ENCODE measurements around the gene BICDL1. TPM values are rescaled to one million over a fixed set of nuclear protein-coding genes. Genes with fewer than 3 reads are reported as not detected.

The BICDL1 gene
- total RNA-seq, 1 experiment from 2014 or later = 22.2 TPM

DNA sequence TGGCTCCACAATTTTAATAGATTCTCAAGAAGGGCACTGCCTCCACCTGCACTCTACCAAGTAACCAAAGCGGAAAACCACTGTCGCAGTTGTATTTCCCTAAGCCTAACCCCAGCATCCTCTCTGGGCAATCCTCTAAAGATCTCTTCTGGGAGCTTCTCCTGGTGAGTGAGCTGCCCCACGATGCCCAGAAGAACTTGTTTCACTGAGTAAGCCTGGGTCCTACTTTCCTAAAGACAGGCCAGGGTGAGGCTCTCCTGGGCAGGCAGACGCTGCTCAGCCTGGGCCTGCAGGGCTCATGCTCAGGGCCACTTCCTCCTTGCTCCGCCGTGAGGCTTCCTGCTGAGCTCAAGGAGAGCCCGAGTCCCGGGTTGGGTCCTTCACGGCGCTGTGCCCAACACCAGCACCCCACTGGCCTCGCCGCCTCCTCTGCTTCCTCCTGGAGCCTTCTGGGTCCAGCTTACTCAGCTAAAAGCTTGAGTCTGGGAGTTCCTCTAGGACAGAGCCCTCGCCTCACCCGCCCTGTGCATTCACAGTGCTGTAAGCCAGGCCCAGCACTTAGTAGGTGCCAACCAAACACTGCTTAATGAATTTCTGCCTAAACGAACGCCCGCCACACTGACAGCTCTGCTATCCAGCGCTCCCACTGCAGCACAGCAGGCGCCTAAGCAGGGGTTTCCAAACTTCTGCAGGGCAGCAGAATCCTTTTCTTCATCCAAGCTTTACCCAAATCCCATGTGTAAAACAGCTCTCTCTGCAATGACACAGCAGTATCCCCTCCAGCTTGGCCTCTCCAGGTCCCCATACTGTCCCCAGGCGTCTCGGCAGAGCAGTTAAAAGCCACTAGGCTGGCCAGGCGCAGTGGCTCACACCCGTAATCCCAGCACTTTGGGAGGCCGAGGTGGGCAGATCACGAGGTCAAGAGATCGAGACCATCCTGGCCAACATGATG lies 121.8 kb downstream of the BICDL1 start:
- Histone ChIP-seq H3K27ac (ENCODE audit: low read length) (peak overlapping the region; percentile 18; the same call in 1 of the 2 replicates), H3K4me1 (ENCODE audit: control insufficient read depth, insufficient read depth, low read length) (peaks cover 11% of the 10 kb centered on the region), H3K9me3 (ENCODE audit: control insufficient read depth, insufficient read depth, low read depth, low read length) (no peaks in the 10 kb centered on the region), H3K36me3 (ENCODE audit: control insufficient read depth, insufficient read depth, low read length) (no peaks in the 10 kb centered on the region), H3K27me3 (ENCODE audit: control insufficient read depth, insufficient read depth, low read length) (no peaks in the 10 kb centered on the region), H3K4me3 (ENCODE audit: low read depth in 2 of 2, low read length in 2 of 2) (no peak overlapping the region)
- in situ Hi-C loops (cut with HindIII; ENCODE audit: low pct_unique_long_range_greater_than_20kb, low sequenced_read_pairs) = no loop called here
- ChIA-PET POLR2A (interaction anchor here (0.8 kb wide), 1 partner anchor 8 kb away, joined by 3 read pairs; no protein-coding TSS in a partner anchor), CTCF (no interaction called here)
- peak; percentile 68 for ATAC-seq
- BruUV-seq (replicated peaks) = no TSS peak
- TF ChIP-seq, protein P1, sequence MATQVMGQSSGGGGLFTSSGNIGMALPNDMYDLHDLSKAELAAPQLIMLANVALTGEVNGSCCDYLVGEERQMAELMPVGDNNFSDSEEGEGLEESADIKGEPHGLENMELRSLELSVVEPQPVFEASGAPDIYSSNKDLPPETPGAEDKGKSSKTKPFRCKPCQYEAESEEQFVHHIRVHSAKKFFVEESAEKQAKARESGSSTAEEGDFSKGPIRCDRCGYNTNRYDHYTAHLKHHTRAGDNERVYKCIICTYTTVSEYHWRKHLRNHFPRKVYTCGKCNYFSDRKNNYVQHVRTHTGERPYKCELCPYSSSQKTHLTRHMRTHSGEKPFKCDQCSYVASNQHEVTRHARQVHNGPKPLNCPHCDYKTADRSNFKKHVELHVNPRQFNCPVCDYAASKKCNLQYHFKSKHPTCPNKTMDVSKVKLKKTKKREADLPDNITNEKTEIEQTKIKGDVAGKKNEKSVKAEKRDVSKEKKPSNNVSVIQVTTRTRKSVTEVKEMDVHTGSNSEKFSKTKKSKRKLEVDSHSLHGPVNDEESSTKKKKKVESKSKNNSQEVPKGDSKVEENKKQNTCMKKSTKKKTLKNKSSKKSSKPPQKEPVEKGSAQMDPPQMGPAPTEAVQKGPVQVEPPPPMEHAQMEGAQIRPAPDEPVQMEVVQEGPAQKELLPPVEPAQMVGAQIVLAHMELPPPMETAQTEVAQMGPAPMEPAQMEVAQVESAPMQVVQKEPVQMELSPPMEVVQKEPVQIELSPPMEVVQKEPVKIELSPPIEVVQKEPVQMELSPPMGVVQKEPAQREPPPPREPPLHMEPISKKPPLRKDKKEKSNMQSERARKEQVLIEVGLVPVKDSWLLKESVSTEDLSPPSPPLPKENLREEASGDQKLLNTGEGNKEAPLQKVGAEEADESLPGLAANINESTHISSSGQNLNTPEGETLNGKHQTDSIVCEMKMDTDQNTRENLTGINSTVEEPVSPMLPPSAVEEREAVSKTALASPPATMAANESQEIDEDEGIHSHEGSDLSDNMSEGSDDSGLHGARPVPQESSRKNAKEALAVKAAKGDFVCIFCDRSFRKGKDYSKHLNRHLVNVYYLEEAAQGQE (IDR thresholded peaks at IDR 0.05; ENCODE audit: insufficient read depth in 1 of 2, low read depth in 2 of 2, low read length in 1 of 2) = no peak
- intact Hi-C loops (cut with micrococcal nuclease; ENCODE audit: unreplicated experiment) = no loop called here
- DNase-seq (ENCODE audit: low read depth, low spot score) = no peak

DNA sequence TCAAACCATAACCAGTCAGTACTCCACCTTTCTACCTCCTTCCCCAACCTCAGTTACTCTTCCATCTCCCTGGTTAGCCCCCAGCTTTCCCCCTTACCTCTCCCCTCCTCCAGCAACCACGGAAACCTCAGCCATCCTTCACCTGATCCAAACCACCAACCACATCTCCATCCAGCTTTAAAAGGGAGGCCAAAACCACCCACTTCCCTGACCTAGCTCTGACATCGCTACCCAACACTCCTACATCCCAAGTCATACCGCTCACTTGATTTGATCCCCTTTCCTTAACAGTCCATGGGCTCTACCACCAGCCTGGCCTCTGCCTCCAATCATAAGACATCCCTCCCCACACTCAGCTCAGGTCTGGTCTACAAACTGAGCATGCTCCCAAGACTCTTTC lies 126.0 kb downstream of the BICDL1 start:
- Histone ChIP-seq H3K4me1 (ENCODE audit: control insufficient read depth, insufficient read depth, low read length) (peaks cover 21% of the 10 kb centered on the region), H3K27ac (ENCODE audit: low read length) (peak overlapping the region; percentile 86), H3K4me3 (ENCODE audit: low read depth in 2 of 2, low read length in 2 of 2) (peak overlapping the region; percentile 80 to 96), H3K27me3 (ENCODE audit: control insufficient read depth, insufficient read depth, low read length) (no peaks in the 10 kb centered on the region), H3K36me3 (ENCODE audit: control insufficient read depth, insufficient read depth, low read length) (no peaks in the 10 kb centered on the region), H3K9me3 (ENCODE audit: control insufficient read depth, insufficient read depth, low read depth, low read length) (no peaks in the 10 kb centered on the region)
- TF ChIP-seq, protein P2, sequence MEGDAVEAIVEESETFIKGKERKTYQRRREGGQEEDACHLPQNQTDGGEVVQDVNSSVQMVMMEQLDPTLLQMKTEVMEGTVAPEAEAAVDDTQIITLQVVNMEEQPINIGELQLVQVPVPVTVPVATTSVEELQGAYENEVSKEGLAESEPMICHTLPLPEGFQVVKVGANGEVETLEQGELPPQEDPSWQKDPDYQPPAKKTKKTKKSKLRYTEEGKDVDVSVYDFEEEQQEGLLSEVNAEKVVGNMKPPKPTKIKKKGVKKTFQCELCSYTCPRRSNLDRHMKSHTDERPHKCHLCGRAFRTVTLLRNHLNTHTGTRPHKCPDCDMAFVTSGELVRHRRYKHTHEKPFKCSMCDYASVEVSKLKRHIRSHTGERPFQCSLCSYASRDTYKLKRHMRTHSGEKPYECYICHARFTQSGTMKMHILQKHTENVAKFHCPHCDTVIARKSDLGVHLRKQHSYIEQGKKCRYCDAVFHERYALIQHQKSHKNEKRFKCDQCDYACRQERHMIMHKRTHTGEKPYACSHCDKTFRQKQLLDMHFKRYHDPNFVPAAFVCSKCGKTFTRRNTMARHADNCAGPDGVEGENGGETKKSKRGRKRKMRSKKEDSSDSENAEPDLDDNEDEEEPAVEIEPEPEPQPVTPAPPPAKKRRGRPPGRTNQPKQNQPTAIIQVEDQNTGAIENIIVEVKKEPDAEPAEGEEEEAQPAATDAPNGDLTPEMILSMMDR (IDR thresholded peaks at IDR 0.05) = no peak
- TF ChIP-seq POLR2AphosphoS5 (IDR thresholded peaks at IDR 0.05; ENCODE audit: low read depth, low read length) (no peak), TCF7L2 (IDR thresholded peaks at IDR 0.05; ENCODE audit: low read depth, low read length) (no peak), SIN3A (IDR thresholded peaks at IDR 0.05; ENCODE audit: borderline replicate concordance, insufficient read depth, low read depth, low read length) (no peak)
- TF ChIP-seq, protein P1 (IDR thresholded peaks at IDR 0.05; ENCODE audit: insufficient read depth in 1 of 2, low read depth in 2 of 2, low read length in 1 of 2) = no peak
- BruUV-seq (replicated peaks) = no TSS peak
- no peak for ATAC-seq
- intact Hi-C loops (cut with micrococcal nuclease; ENCODE audit: unreplicated experiment) = no loop called here
- DNase-seq (ENCODE audit: low read depth, low spot score) = no peak
- in situ Hi-C loops (cut with HindIII; ENCODE audit: low pct_unique_long_range_greater_than_20kb, low sequenced_read_pairs) = no loop called here
- ChIA-PET CTCF (no interaction called here), POLR2A (no interaction called here)

All from Panc1 (cell line).